ENCODE results near the gene ZNF575. TPM values are rescaled to one million over a fixed set of nuclear protein-coding genes. Genes with fewer than 3 reads are reported as not detected.

Gene ZNF575
- total RNA-seq, 2 experiments from 2014 or later, result 2.6 to 2.7 TPM

DNA sequence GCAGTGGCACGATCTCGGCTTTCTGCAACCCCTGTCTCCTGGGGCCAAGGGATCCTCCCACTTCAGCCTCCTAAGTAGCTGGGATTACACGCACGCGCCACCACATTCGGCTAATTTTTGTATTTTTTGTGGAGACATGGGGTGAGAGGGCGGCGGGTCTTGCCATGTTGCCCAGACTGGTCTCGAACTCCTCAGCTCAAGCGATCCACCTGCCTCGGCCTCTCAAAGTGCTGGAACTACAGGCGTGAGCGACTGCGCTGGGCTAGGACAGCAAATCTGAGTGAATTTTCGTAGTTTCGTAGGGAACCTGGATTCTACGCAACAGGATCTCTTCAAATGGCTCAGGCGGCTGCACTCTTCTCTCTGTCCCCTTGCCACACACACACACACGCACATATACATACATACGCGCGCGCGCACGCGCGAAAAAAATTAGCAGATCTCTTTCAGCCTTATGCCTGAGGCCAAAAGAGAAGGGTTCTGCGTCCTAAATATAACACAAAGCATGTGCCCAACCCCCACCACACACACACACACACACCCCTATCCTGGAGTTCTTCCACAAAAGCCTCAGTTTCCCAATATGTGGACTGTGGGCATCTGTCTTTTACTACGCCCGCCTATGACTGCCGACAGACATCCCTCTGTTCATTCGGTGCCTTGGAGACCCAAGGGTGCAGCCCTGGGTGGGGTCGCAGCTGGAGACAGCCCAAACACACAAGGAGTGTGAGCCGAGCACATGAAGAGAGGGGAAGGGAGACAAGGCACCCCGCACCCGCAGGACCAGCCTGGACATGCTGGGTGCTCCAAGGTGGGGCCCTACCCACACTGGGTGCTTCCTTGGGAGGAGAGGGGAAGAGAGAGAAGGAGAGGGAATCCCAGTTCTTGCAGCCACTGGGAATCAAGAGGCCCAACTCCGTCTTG lies 43.2 kb downstream of the ZNF575 start:
- POLR2A ChIA-PET, result interaction anchor here (1.3 to 4.0 kb wide), 2 partner anchors 19 to 113 kb away, joined by 4 to 27 read pairs; partner anchors contain the start of genes IRGQ and ZNF576
- peaks cover 51% of the 10 kb centered on the region for H3K4me1 Mint-ChIP-seq (ENCODE audit: low read depth)
- H3K27me3 ChIP-seq (ENCODE audit: control insufficient read depth in 1 of 2, insufficient read depth in 2 of 2, low read length in 2 of 2), result no peaks in the 10 kb centered on the region

DNA sequence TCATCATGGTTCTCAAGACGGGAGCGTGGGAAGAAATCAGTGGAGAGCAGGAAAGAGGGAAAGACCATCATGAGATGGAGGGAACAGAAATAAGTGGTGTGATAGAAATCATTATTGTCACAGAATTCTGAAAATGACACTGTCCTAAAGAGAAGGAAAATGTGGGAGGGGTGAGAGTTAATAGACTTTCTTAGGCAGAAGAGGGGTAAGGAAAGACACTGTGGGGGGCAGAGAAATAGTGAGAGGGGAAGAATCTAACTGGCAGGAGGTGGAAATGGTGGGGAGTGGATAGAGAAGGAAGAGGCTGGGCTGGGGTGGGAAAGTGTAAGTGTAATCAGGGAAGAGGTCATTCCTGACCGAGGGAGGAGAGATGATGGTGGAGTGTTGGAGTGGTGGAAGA lies 45.8 kb downstream of the ZNF575 start:
- peak overlapping the region; percentile 24 for H3K27ac Mint-ChIP-seq

More for the DNA sequence above, 43.2 kb downstream of the ZNF575 start:
- ATAC-seq (ENCODE audit: poor library complexity) (peak; percentile 3), DNase-seq (peak in 2 of 14 experiments; percentile 18 to 25)
- Histone ChIP-seq H3K4me3 (ENCODE audit: low read length) (peak overlapping the region; percentile 51), H3K9me3 (ENCODE audit: control insufficient read depth in 1 of 2, insufficient read depth in 1 of 2, low read length in 2 of 2) (no peaks in the 10 kb centered on the region), H3K27ac (ENCODE audit: low read depth in 1 of 2, low read length in 2 of 2) (peak overlapping the region in 1 of 2 donors; percentile 52), H3K36me3 (ENCODE audit: insufficient read depth, low read length) (no peaks in the 10 kb centered on the region), H3K4me1 (ENCODE audit: insufficient read depth, low read length) (peaks cover 31% of the 10 kb centered on the region)
- CTCF ChIA-PET, result interaction anchor here (2.7 to 3.1 kb wide), 2 partner anchors 18 to 21 kb away, joined by 11 to 22 read pairs; no protein-coding TSS in a partner anchor
- intact Hi-C loops (cut with DNase I, micrococcal nuclease), result loop anchor here (1.0 kb wide), 4 partner anchors 20 to 43 kb away; partner anchors contain the start of genes IRGQ (in 2 of the 2), ZNF576 (in 2 of the 2), ZNF428 (in 1 of the 2) and ZNF575 (in 1 of the 2)
- H3K4me3 Mint-ChIP-seq, result peak overlapping the region; percentile 65
- H3K27ac Mint-ChIP-seq, result peak overlapping the region; percentile 96
- H3K9me3 Mint-ChIP-seq, result no peaks in the 10 kb centered on the region
- H3K27me3 Mint-ChIP-seq, result no peaks in the 10 kb centered on the region
- TF ChIP-seq, protein P1, sequence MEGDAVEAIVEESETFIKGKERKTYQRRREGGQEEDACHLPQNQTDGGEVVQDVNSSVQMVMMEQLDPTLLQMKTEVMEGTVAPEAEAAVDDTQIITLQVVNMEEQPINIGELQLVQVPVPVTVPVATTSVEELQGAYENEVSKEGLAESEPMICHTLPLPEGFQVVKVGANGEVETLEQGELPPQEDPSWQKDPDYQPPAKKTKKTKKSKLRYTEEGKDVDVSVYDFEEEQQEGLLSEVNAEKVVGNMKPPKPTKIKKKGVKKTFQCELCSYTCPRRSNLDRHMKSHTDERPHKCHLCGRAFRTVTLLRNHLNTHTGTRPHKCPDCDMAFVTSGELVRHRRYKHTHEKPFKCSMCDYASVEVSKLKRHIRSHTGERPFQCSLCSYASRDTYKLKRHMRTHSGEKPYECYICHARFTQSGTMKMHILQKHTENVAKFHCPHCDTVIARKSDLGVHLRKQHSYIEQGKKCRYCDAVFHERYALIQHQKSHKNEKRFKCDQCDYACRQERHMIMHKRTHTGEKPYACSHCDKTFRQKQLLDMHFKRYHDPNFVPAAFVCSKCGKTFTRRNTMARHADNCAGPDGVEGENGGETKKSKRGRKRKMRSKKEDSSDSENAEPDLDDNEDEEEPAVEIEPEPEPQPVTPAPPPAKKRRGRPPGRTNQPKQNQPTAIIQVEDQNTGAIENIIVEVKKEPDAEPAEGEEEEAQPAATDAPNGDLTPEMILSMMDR (IDR thresholded peaks at IDR 0.05), result no peak
- peaks cover 19% of the 10 kb centered on the region for H3K36me3 Mint-ChIP-seq (ENCODE audit: low read depth)

DNA sequence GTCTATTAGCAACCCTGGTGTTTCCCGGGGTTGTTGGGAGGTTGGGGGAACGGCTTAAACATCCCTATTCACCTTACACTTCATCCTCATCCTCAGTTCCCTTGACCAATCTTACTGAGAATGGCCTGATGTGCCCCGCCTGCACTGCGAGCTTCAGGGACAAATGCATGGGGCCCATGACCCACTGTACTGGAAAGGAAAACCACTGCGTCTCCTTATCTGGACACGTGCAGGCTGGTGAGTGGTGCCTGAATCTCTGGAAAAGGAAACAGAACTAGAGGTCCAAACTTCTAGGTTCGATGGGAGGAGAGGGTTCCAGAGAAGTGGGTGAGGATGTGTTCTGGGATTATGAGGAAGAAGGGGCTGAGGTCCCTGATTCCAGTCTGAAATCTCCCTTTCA lies 48.5 kb downstream of the ZNF575 start:
- no peak overlapping the region for H3K4me3 ChIP-seq (ENCODE audit: low read length)

More for the DNA sequence above, 45.8 kb downstream of the ZNF575 start:
- Histone ChIP-seq H3K4me1 (ENCODE audit: insufficient read depth, low read length) (peaks cover 31% of the 10 kb centered on the region), H3K9me3 (ENCODE audit: control insufficient read depth in 1 of 2, insufficient read depth in 1 of 2, low read length in 2 of 2) (no peaks in the 10 kb centered on the region), H3K36me3 (ENCODE audit: insufficient read depth, low read length) (no peaks in the 10 kb centered on the region), H3K4me3 (ENCODE audit: low read length) (no peak overlapping the region), H3K27ac (ENCODE audit: low read depth in 1 of 2, low read length in 2 of 2) (no peak overlapping the region), H3K27me3 (ENCODE audit: control insufficient read depth in 1 of 2, insufficient read depth in 2 of 2, low read length in 2 of 2) (no peaks in the 10 kb centered on the region)
- no peaks in the 10 kb centered on the region for H3K9me3 Mint-ChIP-seq
- H3K27me3 Mint-ChIP-seq, result no peaks in the 10 kb centered on the region
- DNase-seq (no peak), ATAC-seq (ENCODE audit: poor library complexity) (no peak)
- POLR2A ChIA-PET, result no interaction called here
- peaks cover 12% of the 10 kb centered on the region for H3K36me3 Mint-ChIP-seq (ENCODE audit: low read depth)
- TF ChIP-seq, protein P1 (IDR thresholded peaks at IDR 0.05), result no peak
- CTCF ChIA-PET, result interaction anchor here (1.2 kb wide), 1 partner anchor 16 kb away, joined by 3 read pairs; no protein-coding TSS in a partner anchor
- peak overlapping the region; percentile 68 for H3K4me3 Mint-ChIP-seq
- intact Hi-C loops (cut with DNase I, micrococcal nuclease), result loop anchor here in 1 of 2 experiments (1.0 kb wide), 1 partner anchor 17 kb away; no protein-coding TSS in a partner anchor
- peaks cover 39% of the 10 kb centered on the region for H3K4me1 Mint-ChIP-seq (ENCODE audit: low read depth)

More for the DNA sequence above, 48.5 kb downstream of the ZNF575 start:
- no peak for ATAC-seq (ENCODE audit: poor library complexity)
- H3K27me3 Mint-ChIP-seq, result no peaks in the 10 kb centered on the region
- no peak overlapping the region for H3K4me3 Mint-ChIP-seq
- H3K4me1 Mint-ChIP-seq (ENCODE audit: low read depth), result peaks cover 27% of the 10 kb centered on the region
- DNase-seq, result no peak
- H3K9me3 ChIP-seq (ENCODE audit: control insufficient read depth in 1 of 2, insufficient read depth in 1 of 2, low read length in 2 of 2), result no peaks in the 10 kb centered on the region
- H3K9me3 Mint-ChIP-seq, result no peaks in the 10 kb centered on the region
- no peaks in the 10 kb centered on the region for H3K36me3 Mint-ChIP-seq (ENCODE audit: low read depth)
- intact Hi-C loops (cut with DNase I, micrococcal nuclease), result no loop called here
- POLR2A ChIA-PET, result no interaction called here
- CTCF ChIA-PET, result interaction anchor here (2.0 kb wide), 1 partner anchor 13 kb away, joined by 5 read pairs; no protein-coding TSS in a partner anchor
- TF ChIP-seq, protein P1 (IDR thresholded peaks at IDR 0.05), result no peak
- no peaks in the 10 kb centered on the region for H3K27me3 ChIP-seq (ENCODE audit: control insufficient read depth in 1 of 2, insufficient read depth in 2 of 2, low read length in 2 of 2)
- H3K4me1 ChIP-seq (ENCODE audit: insufficient read depth, low read length), result peaks cover 10% of the 10 kb centered on the region
- no peaks in the 10 kb centered on the region for H3K36me3 ChIP-seq (ENCODE audit: insufficient read depth, low read length)
- H3K27ac ChIP-seq (ENCODE audit: low read depth in 1 of 2, low read length in 2 of 2), result no peak overlapping the region
- no peak overlapping the region for H3K27ac Mint-ChIP-seq

Data from CD4-positive, alpha-beta T cell (primary cell).